ENCODE measurements around the gene NRL. TPM values are rescaled to one million over a fixed set of nuclear protein-coding genes. Genes with fewer than 3 reads are reported as not detected.

NRL gene
- total and polyA plus RNA-seq, 9 of the 15 experiments (the other 6 are each of a cell fraction or from before 2014, with no cell fraction given), result 0.07 to 2.7 (median 1.4) TPM; not detected in 1

GRCh38 chr14:24093207-24093900, 21.4 kb downstream of the NRL start (continued):
- peak; percentile 69 for TF ChIP-seq PRDM10 (IDR thresholded peaks at IDR 0.05; ENCODE audit: partially characterized antibody)
- TF ChIP-seq ZNF57 (CRISPR knock-in tag; IDR thresholded peaks at IDR 0.05), result no peak
- no peak for TF ChIP-seq PCBP2 (IDR thresholded peaks at IDR 0.05; ENCODE audit: low read depth, low read length, poor library complexity, severe bottlenecking)
- no peak for TF ChIP-seq UBTF (IDR thresholded peaks at IDR 0.05; ENCODE audit: borderline replicate concordance in 1 of 2, low read depth in 2 of 2, low read length in 2 of 2)
- peak; percentile 26; the same call in 1 of the 2 replicates for TF ChIP-seq DMBX1 (CRISPR knock-in tag; IDR thresholded peaks at IDR 0.05; ENCODE audit: borderline replicate concordance)
- no peak for TF ChIP-seq BRCA1 (IDR thresholded peaks at IDR 0.05)
- TF ChIP-seq BRCA1 (CRISPR knock-in tag; IDR thresholded peaks at IDR 0.05), result no peak
- TF ChIP-seq TCF15 (CRISPR knock-in tag; IDR thresholded peaks at IDR 0.05), result no peak
- no peak for TF ChIP-seq CHD4 (IDR thresholded peaks at IDR 0.05; ENCODE audit: insufficient read depth, insufficient replicate concordance, low read depth, low read length, poor library complexity, severe bottlenecking)
- no peak for TF ChIP-seq DEAF1 (CRISPR knock-in tag; IDR thresholded peaks at IDR 0.05)
- TF ChIP-seq ZBTB11 (CRISPR knock-in tag; IDR thresholded peaks at IDR 0.05), result no peak
- no peak for TF ChIP-seq DACH1 (IDR thresholded peaks at IDR 0.05; ENCODE audit: partially characterized antibody)
- no peak for TF ChIP-seq ZNF282 (CRISPR knock-in tag; IDR thresholded peaks at IDR 0.05)
- no peak for TF ChIP-seq OTX1 (CRISPR knock-in tag; IDR thresholded peaks at IDR 0.05)
